H1 (cell line): Measurements from ENCODE around the gene GRK7.

Experiments used
- CREB1 ChIP-seq: IDR thresholded peaks from 2 replicates; pipeline ENCODE4 v1.6.1; 2012; ENCODE audit warnings: inconsistent platforms
- EZH2 ChIP-seq: fragments of 200-600 bp; sonication (generic); IDR thresholded peaks from 2 replicates; pipeline ENCODE4 v1.7.1; 2012; ENCODE audit warnings: low read depth, mild to moderate bottlenecking, moderate library complexity, low read length, inconsistent platforms; ENCODE audit not compliant: severe bottlenecking
- NRF1 ChIP-seq: IDR thresholded peaks from 2 replicates; pipeline ENCODE4 v1.6.1; 2011; ENCODE audit warnings: mild to moderate bottlenecking, low read depth, low read length, improper control_type of control experiment
- POLR2A ChIP-seq, 2 experiments: IDR thresholded peaks; 1 replicate in 1 of 2; 2 replicates in 1 of 2; pipeline ENCODE4 v1.6.1; 2011; ENCODE audit warnings: low read depth in 2 of 2, low read length in 2 of 2, mild to moderate bottlenecking in 2 of 2; ENCODE audit errors: control extremely low read depth in 1 of 2
- POLR2AphosphoS5 ChIP-seq: IDR thresholded peaks from 2 replicates; pipeline ENCODE4 v1.6.1; 2011; ENCODE audit warnings: low read depth, low read length
- RAD21 ChIP-seq, 2 experiments: IDR thresholded peaks in 1 of 2; conservative IDR thresholded peaks in 1 of 2; 2 replicates each; pipeline ENCODE4 v1.6.1; 2011; ENCODE audit warnings: low read depth in 2 of 2, low read length in 2 of 2, improper control_type of control experiment in 1 of 2, inconsistent platforms in 1 of 2, mild to moderate bottlenecking in 1 of 2, moderate library complexity in 1 of 2
- TAF1 ChIP-seq: IDR thresholded peaks from 2 replicates; pipeline ENCODE4 v1.6.1; 2011; ENCODE audit warnings: mild to moderate bottlenecking, low read depth, low read length
- TF ChIP-seq, protein P1 (sequence below), 3 experiments: IDR thresholded peaks; 1 replicate in 2 of 3; 2 replicates in 1 of 3; pipeline versions ENCODE4 v1.5.1 to v1.6.1; 2011; ENCODE audit warnings: low read length in 3 of 3, mild to moderate bottlenecking in 3 of 3, inconsistent platforms in 2 of 3, low read depth in 1 of 3, moderate library complexity in 1 of 3; ENCODE audit not compliant: insufficient read depth in 1 of 3; ENCODE audit errors: control extremely low read depth in 1 of 3
- TF ChIP-seq, protein P2 (sequence below): IDR thresholded peaks from 2 replicates; pipeline ENCODE4 v1.6.1; 2012; ENCODE audit warnings: low read length, inconsistent platforms

DNA sequence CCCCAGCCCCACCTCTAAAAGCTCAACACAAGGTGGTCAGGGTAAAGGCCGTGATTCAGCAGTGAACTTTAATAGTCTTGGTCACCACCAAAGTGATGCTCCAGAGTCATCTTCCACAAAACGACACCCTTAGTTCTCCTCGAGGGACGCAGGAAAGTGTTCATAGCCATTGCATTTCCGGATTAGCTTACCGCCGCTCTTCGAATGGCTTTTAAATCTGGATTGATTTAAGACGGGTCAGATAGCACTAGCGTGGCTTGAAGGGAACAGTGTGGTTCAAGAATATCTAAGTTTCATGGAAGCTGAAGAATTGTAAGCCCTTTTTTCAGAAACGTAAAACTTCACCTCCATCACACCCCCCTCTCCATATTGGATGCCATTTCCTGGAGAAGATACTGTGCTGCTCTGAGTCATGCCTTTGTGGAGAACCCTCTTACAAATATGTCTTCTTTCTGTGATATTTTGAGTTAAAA lies 24.3 kb upstream of the GRK7 start:
- TF ChIP-seq CREB1: no peak
- no peak for TF ChIP-seq RAD21 (IDR thresholded peaks at IDR 0.05 in 1 of 2, conservative IDR thresholded peaks at IDR 0.05 in 1 of 2; ENCODE audit: low read depth in 2 of 2, low read length in 2 of 2)
- TF ChIP-seq, protein P1, sequence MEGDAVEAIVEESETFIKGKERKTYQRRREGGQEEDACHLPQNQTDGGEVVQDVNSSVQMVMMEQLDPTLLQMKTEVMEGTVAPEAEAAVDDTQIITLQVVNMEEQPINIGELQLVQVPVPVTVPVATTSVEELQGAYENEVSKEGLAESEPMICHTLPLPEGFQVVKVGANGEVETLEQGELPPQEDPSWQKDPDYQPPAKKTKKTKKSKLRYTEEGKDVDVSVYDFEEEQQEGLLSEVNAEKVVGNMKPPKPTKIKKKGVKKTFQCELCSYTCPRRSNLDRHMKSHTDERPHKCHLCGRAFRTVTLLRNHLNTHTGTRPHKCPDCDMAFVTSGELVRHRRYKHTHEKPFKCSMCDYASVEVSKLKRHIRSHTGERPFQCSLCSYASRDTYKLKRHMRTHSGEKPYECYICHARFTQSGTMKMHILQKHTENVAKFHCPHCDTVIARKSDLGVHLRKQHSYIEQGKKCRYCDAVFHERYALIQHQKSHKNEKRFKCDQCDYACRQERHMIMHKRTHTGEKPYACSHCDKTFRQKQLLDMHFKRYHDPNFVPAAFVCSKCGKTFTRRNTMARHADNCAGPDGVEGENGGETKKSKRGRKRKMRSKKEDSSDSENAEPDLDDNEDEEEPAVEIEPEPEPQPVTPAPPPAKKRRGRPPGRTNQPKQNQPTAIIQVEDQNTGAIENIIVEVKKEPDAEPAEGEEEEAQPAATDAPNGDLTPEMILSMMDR (IDR thresholded peaks at IDR 0.05; ENCODE audit: control extremely low read depth in 1 of 3, insufficient read depth in 1 of 3, low read depth in 1 of 3, low read length in 3 of 3): no peak
- TF ChIP-seq POLR2A (IDR thresholded peaks at IDR 0.05; ENCODE audit: control extremely low read depth in 1 of 2, low read depth in 2 of 2, low read length in 2 of 2): no peak
- no peak for TF ChIP-seq EZH2
- no peak for TF ChIP-seq POLR2AphosphoS5
- no peak for TF ChIP-seq TAF1
- TF ChIP-seq, protein P2, sequence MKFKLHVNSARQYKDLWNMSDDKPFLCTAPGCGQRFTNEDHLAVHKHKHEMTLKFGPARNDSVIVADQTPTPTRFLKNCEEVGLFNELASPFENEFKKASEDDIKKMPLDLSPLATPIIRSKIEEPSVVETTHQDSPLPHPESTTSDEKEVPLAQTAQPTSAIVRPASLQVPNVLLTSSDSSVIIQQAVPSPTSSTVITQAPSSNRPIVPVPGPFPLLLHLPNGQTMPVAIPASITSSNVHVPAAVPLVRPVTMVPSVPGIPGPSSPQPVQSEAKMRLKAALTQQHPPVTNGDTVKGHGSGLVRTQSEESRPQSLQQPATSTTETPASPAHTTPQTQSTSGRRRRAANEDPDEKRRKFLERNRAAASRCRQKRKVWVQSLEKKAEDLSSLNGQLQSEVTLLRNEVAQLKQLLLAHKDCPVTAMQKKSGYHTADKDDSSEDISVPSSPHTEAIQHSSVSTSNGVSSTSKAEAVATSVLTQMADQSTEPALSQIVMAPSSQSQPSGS: no peak
- TF ChIP-seq NRF1: no peak
